H9 (cell line): ENCODE measurements around the gene PKN1. TPM values are rescaled to one million over a fixed set of nuclear protein-coding genes. Genes with fewer than 3 reads are reported as not detected.

ENCODE experiments used
- DNase-seq: peaks from one replicate; pipeline ENCODE4 v3.0.0-alpha.2; 2017
- H2AFZ ChIP-seq: one replicate; pipeline ENCODE4 v1.6.1; 2013; ENCODE audit warnings: mild to moderate bottlenecking, low read length, control low read depth, moderate library complexity
- H2AK5ac ChIP-seq: 2 replicates; pipeline ENCODE4 v1.6.1; 2013; ENCODE audit warnings: low read length, control low read depth, mixed read lengths; ENCODE audit not compliant: insufficient read length
- H2BK120ac ChIP-seq: one replicate; pipeline ENCODE4 v1.6.1; 2013; ENCODE audit warnings: low read depth, mild to moderate bottlenecking, low read length, control low read depth, inconsistent platforms; ENCODE audit not compliant: poor library complexity, severe bottlenecking
- H2BK12ac ChIP-seq: 2 replicates; pipeline ENCODE4 v1.6.1; 2013; ENCODE audit warnings: low read length, control low read depth, mixed read lengths, low read depth; ENCODE audit not compliant: insufficient read length
- H2BK15ac ChIP-seq: 2 replicates; pipeline ENCODE4 v1.6.1; 2013; ENCODE audit warnings: low read depth, low read length, control low read depth
- H2BK20ac ChIP-seq: one replicate; pipeline ENCODE4 v1.6.1; 2013; ENCODE audit warnings: low read depth, mild to moderate bottlenecking, low read length, control low read depth, inconsistent platforms; ENCODE audit not compliant: poor library complexity, severe bottlenecking
- H2BK5ac ChIP-seq: 2 replicates; pipeline ENCODE4 v1.6.1; 2013; ENCODE audit warnings: low read length, control low read depth, mixed read lengths; ENCODE audit not compliant: insufficient read length
- H3K14ac ChIP-seq: 2 replicates; pipeline ENCODE4 v1.6.1; 2013; ENCODE audit warnings: low read length, control low read depth; ENCODE audit not compliant: insufficient read depth
- H3K18ac ChIP-seq: 2 replicates; pipeline ENCODE4 v1.6.1; 2013; ENCODE audit warnings: low read depth, mild to moderate bottlenecking, mixed read lengths, low read length, control low read depth; ENCODE audit not compliant: insufficient read length
- H3K23ac ChIP-seq: 2 replicates; pipeline ENCODE4 v1.6.1; 2013; ENCODE audit warnings: low read length, control low read depth, mixed read lengths, low read depth; ENCODE audit not compliant: insufficient read length
- H3K23me2 ChIP-seq: 2 replicates; pipeline ENCODE4 v1.6.1; 2013; ENCODE audit warnings: low read depth, mild to moderate bottlenecking, mixed read lengths, low read length, control low read depth; ENCODE audit not compliant: insufficient read length, poor library complexity, severe bottlenecking
- H3K27ac ChIP-seq: 2 replicates; pipeline ENCODE4 v1.5.1; 2013; ENCODE audit warnings: low read length, control low read depth, mixed read lengths, low read depth; ENCODE audit not compliant: insufficient read length
- H3K27me3 ChIP-seq: 2 replicates; pipeline ENCODE4 v1.6.1; 2013; ENCODE audit warnings: low read length, control low read depth, inconsistent platforms; ENCODE audit not compliant: insufficient read depth
- H3K4ac ChIP-seq: 2 replicates; pipeline ENCODE4 v1.6.1; 2013; ENCODE audit warnings: low read depth, mild to moderate bottlenecking, control low read depth, inconsistent platforms, low read length, moderate library complexity
- H3K4me1 ChIP-seq: 2 replicates; pipeline ENCODE4 v1.6.1; 2013; ENCODE audit warnings: low read length, control low read depth, inconsistent platforms; ENCODE audit not compliant: insufficient read depth
- H3K4me2 ChIP-seq: 2 replicates; pipeline ENCODE4 v1.6.1; 2013; ENCODE audit warnings: low read length, control low read depth, mixed read lengths; ENCODE audit not compliant: insufficient read length, insufficient read depth
- H3K56ac ChIP-seq: 2 replicates; pipeline ENCODE4 v1.6.1; 2013; ENCODE audit warnings: low read depth, mild to moderate bottlenecking, mixed read lengths, low read length, control low read depth; ENCODE audit not compliant: insufficient read length
- H3K79me1 ChIP-seq: 2 replicates; pipeline ENCODE4 v1.6.1; 2013; ENCODE audit warnings: low read depth, mild to moderate bottlenecking, moderate library complexity, low read length, control low read depth, inconsistent platforms; ENCODE audit not compliant: insufficient read depth, poor library complexity, severe bottlenecking
- H3K79me2 ChIP-seq: 2 replicates; pipeline ENCODE4 v1.6.1; 2013; ENCODE audit warnings: low read length, control low read depth, inconsistent platforms; ENCODE audit not compliant: insufficient read depth
- H3K9ac ChIP-seq: 2 replicates; pipeline ENCODE4 v1.6.1; 2013; ENCODE audit warnings: low read length, control low read depth, mixed read lengths; ENCODE audit not compliant: insufficient read length; ENCODE audit errors: extremely low read depth
- H3K9me3 ChIP-seq: one replicate; pipeline ENCODE4 v1.6.1; 2013; ENCODE audit warnings: low read depth, low read length, inconsistent platforms; ENCODE audit not compliant: control insufficient read depth
- H3T11ph ChIP-seq: one replicate; pipeline ENCODE4 v1.6.1; 2013; ENCODE audit warnings: mild to moderate bottlenecking, low read length, control low read depth, inconsistent platforms
- H4K20me1 ChIP-seq: one replicate; pipeline ENCODE4 v1.6.1; 2013; ENCODE audit not compliant: control insufficient read depth, insufficient read length, insufficient read depth
- H4K5ac ChIP-seq: 2 replicates; pipeline ENCODE4 v1.6.1; 2013; ENCODE audit warnings: low read depth, mild to moderate bottlenecking, mixed read lengths, low read length, control low read depth; ENCODE audit not compliant: insufficient read length
- H4K8ac ChIP-seq: replicated peaks from 2 replicates; pipeline ENCODE4 v1.6.1; 2013; ENCODE audit warnings: low read length, control low read depth, mixed read lengths, low read depth; ENCODE audit not compliant: insufficient read length
- H4K91ac ChIP-seq: 2 replicates; pipeline ENCODE4 v1.6.1; 2013; ENCODE audit warnings: low read depth, mild to moderate bottlenecking, moderate library complexity, mixed read lengths, low read length, control low read depth; ENCODE audit not compliant: insufficient read length
- H3K27ac Mint-ChIP-seq, 3 experiments: 2 replicates in 2 of 3; 3 replicates in 1 of 3; pipeline ENCODE4 v1.8.0; 2020 to 2021; ENCODE audit warnings: mixed read lengths in 3 of 3, mild to moderate bottlenecking in 1 of 3, moderate library complexity in 1 of 3
- H3K27me3 Mint-ChIP-seq: 2 replicates; pipeline ENCODE4 v1.8.0; 2021; ENCODE audit warnings: low read depth, mild to moderate bottlenecking, moderate library complexity, mixed read lengths
- H3K36me3 Mint-ChIP-seq, 3 experiments: 2 replicates in 2 of 3; 3 replicates in 1 of 3; pipeline ENCODE4 v1.8.0; 2020 to 2021; ENCODE audit warnings: low read depth in 3 of 3, mixed read lengths in 3 of 3; ENCODE audit not compliant: insufficient read depth in 1 of 3
- H3K4me1 Mint-ChIP-seq, 2 experiments: 2 replicates each; pipeline ENCODE4 v1.8.0; 2020; ENCODE audit warnings: mixed read lengths in 2 of 2
- H3K4me3 Mint-ChIP-seq, 2 experiments: 2 replicates in 1 of 2; 3 replicates in 1 of 2; pipeline ENCODE4 v1.8.0; 2020 to 2021; ENCODE audit warnings: mild to moderate bottlenecking in 2 of 2, mixed read lengths in 2 of 2, moderate library complexity in 1 of 2
- H3K9me3 Mint-ChIP-seq, 2 experiments: 2 replicates in 1 of 2; 3 replicates in 1 of 2; pipeline ENCODE4 v1.8.0; 2020; ENCODE audit warnings: mild to moderate bottlenecking in 2 of 2, mixed read lengths in 2 of 2, moderate library complexity in 1 of 2
- CTCF ChIP-seq: fragments of 200-600 bp; sonication (generic); conservative IDR thresholded peaks from 3 replicates; pipeline ENCODE4 v1.8.0; 2021; ENCODE audit warnings: antibody characterized with exemption, mild to moderate bottlenecking
- WGBS: extraction: QIAGEN DNeasy Blood & Tissue Kit; methylation state at CpG from one replicate; pipeline ENCODE4 v1.1.7; 2013; ENCODE audit warnings: missing lambda C conversion rate, low lambda C conversion rate, mixed read lengths; ENCODE audit not compliant: insufficient read length; ENCODE audit errors: extremely low coverage; 5-methylcytosine and 5-hydroxymethylcytosine counted together
- total RNA-seq: library from RNA; stranded (reverse); gene quantifications from 2 replicates; pipeline ENCODE4 v1.2.1, GENCODE V29; 2021

PKN1 gene
- total RNA-seq, 1 experiment from 2014 or later, result 159 TPM

- Histone ChIP-seq H4K20me1 (no peaks in the 10 kb centered on the region), H4K8ac (no peak within 1 kb of the TSS), H3T11ph (no peak within 1 kb of the TSS), H2BK15ac (no peak within 1 kb of the TSS), H3K23me2 (peaks cover 4% of the 10 kb centered on the region), H3K9me3 (no peaks in the 10 kb centered on the region), H3K27me3 (no peaks in the 10 kb centered on the region), H2AFZ (no peak within 1 kb of the TSS), H2BK12ac (no peak within 1 kb of the TSS), H3K4ac (no peak within 1 kb of the TSS), H4K5ac (no peak within 1 kb of the TSS), H3K18ac (no peak within 1 kb of the TSS), H3K27ac (no peak within 1 kb of the TSS), H3K79me1 (peaks cover 3% of the 10 kb centered on the region), H2BK120ac (no peak within 1 kb of the TSS), H4K91ac (no peak within 1 kb of the TSS), H3K56ac (no peak within 1 kb of the TSS), H2BK5ac (no peak within 1 kb of the TSS), H3K4me1 (peaks cover 4% of the 10 kb centered on the region; the same call in 1 of the 2 replicates), H3K4me2 (peak within 1 kb of the TSS; percentile 86), H2AK5ac (no peak within 1 kb of the TSS), H3K9ac (peak within 1 kb of the TSS; percentile 64), H3K14ac (peak within 1 kb of the TSS; percentile 72), H2BK20ac (no peak within 1 kb of the TSS), H3K23ac (no peak within 1 kb of the TSS), H3K79me2 (peaks cover 2% of the 10 kb centered on the region; the same call in 1 of the 2 replicates)
- Mint-ChIP-seq H3K36me3 (peaks cover 14 to 25% (median 20%) of the 10 kb centered on the region in 3 experiments), H3K9me3 (no peaks in the 10 kb centered on the region), H3K4me3 (peak within 1 kb of the TSS; percentile 87 to 94), H3K4me1 (peaks cover 22% of the 10 kb centered on the region in 2 experiments), H3K27me3 (no peaks in the 10 kb centered on the region; the same call in none of the 2 replicates), H3K27ac (peak within 1 kb of the TSS; percentile 65 to 86 (median 70))
- no peak for TF ChIP-seq CTCF
- no CpG with 5 or more reads among the region's 71 CpGs for WGBS
- peak; percentile 99 for DNase-seq
Observed at GRCh38 chr19:14496029-14496833, 63.1 kb downstream of the PKN1 start, which contains the start of gene GIPC1. Gene GIPC1 (minus strand): TSS chr19:14496127. CDS start chr19:14482976, 13,151 bp downstream.
